Neuronal stem cell (in vitro differentiated cells): ENCODE results near the gene ZMYND10. TPM values are rescaled to one million over a fixed set of nuclear protein-coding genes. Genes with fewer than 3 reads are reported as not detected.
A peak's percentile ranks its signal among the peaks of the same experiment; 100 is the strongest.

Experiments
- DNase-seq: peaks from one replicate; pipeline ENCODE4 v3.0.0-alpha.2; 2013; ENCODE audit warnings: low spot score
- H2AFZ ChIP-seq: one replicate; pipeline ENCODE4 v1.6.1; 2013; ENCODE audit warnings: mild to moderate bottlenecking, low read length, inconsistent platforms
- H2AK5ac ChIP-seq: 2 replicates; pipeline ENCODE4 v1.6.1; 2013; ENCODE audit warnings: low read depth, mild to moderate bottlenecking, inconsistent platforms, low read length, moderate library complexity, mixed read lengths
- H2BK120ac ChIP-seq: 2 replicates; pipeline ENCODE4 v1.6.1; 2013; ENCODE audit warnings: low read depth, mild to moderate bottlenecking, inconsistent platforms, low read length, moderate library complexity, mixed read lengths
- H2BK12ac ChIP-seq: one replicate; pipeline ENCODE4 v1.6.1; 2013; ENCODE audit warnings: low read length, inconsistent platforms
- H2BK15ac ChIP-seq: 2 replicates; pipeline ENCODE4 v1.6.1; 2013; ENCODE audit warnings: mild to moderate bottlenecking, low read length, inconsistent platforms, mixed read lengths
- H2BK5ac ChIP-seq: one replicate; pipeline ENCODE4 v1.6.1; 2013; ENCODE audit warnings: inconsistent platforms, mild to moderate bottlenecking, low read length, moderate library complexity
- H3K14ac ChIP-seq: one replicate; pipeline ENCODE4 v1.6.1; 2013; ENCODE audit warnings: low read length, inconsistent platforms
- H3K18ac ChIP-seq: 2 replicates; pipeline ENCODE4 v1.6.1; 2013; ENCODE audit warnings: low read length, inconsistent platforms
- H3K23ac ChIP-seq: 2 replicates; pipeline ENCODE4 v1.6.1; 2013; ENCODE audit warnings: low read depth, mild to moderate bottlenecking, mixed read lengths, low read length, inconsistent platforms; ENCODE audit not compliant: poor library complexity
- H3K27ac ChIP-seq: replicated peaks from 3 replicates; pipeline ENCODE4 v1.5.1; 2013; ENCODE audit warnings: low read length, inconsistent platforms
- H3K27me3 ChIP-seq, 3 experiments: 2 replicates each; pipeline ENCODE4 v1.6.1; 2013; ENCODE audit warnings: low read length in 3 of 3, mild to moderate bottlenecking in 2 of 3, inconsistent platforms in 1 of 3, low read depth in 1 of 3, mixed read lengths in 1 of 3, moderate library complexity in 1 of 3; ENCODE audit not compliant: control insufficient read depth in 3 of 3, insufficient read depth in 3 of 3
- H3K36me3 ChIP-seq, 2 donors: replicated peaks in 1 of 2; 2 replicates each; pipeline ENCODE4 v1.6.1; 2013; ENCODE audit warnings: low read length in 2 of 2; ENCODE audit not compliant: control insufficient read depth in 2 of 2, insufficient read depth in 2 of 2
- H3K4ac ChIP-seq: 2 replicates; pipeline ENCODE4 v1.6.1; 2013; ENCODE audit warnings: inconsistent platforms, mild to moderate bottlenecking, low read length, moderate library complexity
- H3K4me1 ChIP-seq, 2 donors: 1 replicate in 1 of 2; 2 replicates in 1 of 2; pipeline ENCODE4 v1.6.1; 2013; ENCODE audit warnings: low read length in 2 of 2, low read depth in 1 of 2; ENCODE audit not compliant: control insufficient read depth in 2 of 2, insufficient read depth in 1 of 2
- H3K4me2 ChIP-seq: one replicate; pipeline ENCODE4 v1.6.1; 2013; ENCODE audit warnings: mild to moderate bottlenecking, low read length, inconsistent platforms; ENCODE audit not compliant: insufficient read depth, poor library complexity, severe bottlenecking
- H3K4me3 ChIP-seq, 2 donors: 2 replicates each; pipeline ENCODE4 v1.5.1; 2013; ENCODE audit warnings: low read length in 2 of 2, mild to moderate bottlenecking in 2 of 2, inconsistent platforms in 1 of 2, moderate library complexity in 1 of 2
- H3K79me1 ChIP-seq: one replicate; pipeline ENCODE4 v1.6.1; 2013; ENCODE audit warnings: low read depth, mild to moderate bottlenecking, inconsistent platforms, low read length, moderate library complexity
- H3K9ac ChIP-seq: one replicate; pipeline ENCODE4 v1.6.1; 2013; ENCODE audit warnings: mild to moderate bottlenecking, low read depth, low read length, inconsistent platforms; ENCODE audit not compliant: poor library complexity
- H3K9me3 ChIP-seq, 2 donors: replicated peaks in 1 of 2; 2 replicates each; pipeline versions ENCODE3 to v1.6.1; 2013; ENCODE audit warnings: low read length in 2 of 2, mild to moderate bottlenecking in 2 of 2, inconsistent platforms in 1 of 2, low read depth in 1 of 2, mixed read lengths in 1 of 2, moderate library complexity in 1 of 2; ENCODE audit not compliant: control insufficient read depth in 2 of 2, insufficient read depth in 1 of 2
- H4K8ac ChIP-seq: one replicate; pipeline ENCODE4 v1.6.1; 2013; ENCODE audit warnings: low read depth, mild to moderate bottlenecking, inconsistent platforms, low read length, moderate library complexity
- H4K91ac ChIP-seq: one replicate; pipeline ENCODE4 v1.6.1; 2013; ENCODE audit warnings: low read length, low read depth, mild to moderate bottlenecking, inconsistent platforms; ENCODE audit not compliant: poor library complexity
- WGBS, 2 donors: extraction: QIAGEN DNeasy Blood & Tissue Kit; methylation state at CpG; one replicate each; pipeline ENCODE4 v1.1.7; 2013; ENCODE audit warnings: missing lambda C conversion rate in 2 of 2, mixed read lengths in 1 of 2; ENCODE audit not compliant: insufficient read length in 2 of 2, insufficient replicate concordance in 1 of 2; ENCODE audit errors: extremely low coverage in 2 of 2; 5-methylcytosine and 5-hydroxymethylcytosine counted together
- polyA plus RNA-seq, 2 experiments: library from polyadenylated mRNA; stranded (reverse); fragments of 200-250 nt; gene quantifications; one replicate each; pipeline ENCODE4 v1.2.3, GENCODE V29; 2013

Gene ZMYND10
- polyA plus RNA-seq (2013, experiment 1 of 2), result 2.0 TPM
- 1.6 TPM for polyA plus RNA-seq (2013, experiment 2 of 2)

DNA sequence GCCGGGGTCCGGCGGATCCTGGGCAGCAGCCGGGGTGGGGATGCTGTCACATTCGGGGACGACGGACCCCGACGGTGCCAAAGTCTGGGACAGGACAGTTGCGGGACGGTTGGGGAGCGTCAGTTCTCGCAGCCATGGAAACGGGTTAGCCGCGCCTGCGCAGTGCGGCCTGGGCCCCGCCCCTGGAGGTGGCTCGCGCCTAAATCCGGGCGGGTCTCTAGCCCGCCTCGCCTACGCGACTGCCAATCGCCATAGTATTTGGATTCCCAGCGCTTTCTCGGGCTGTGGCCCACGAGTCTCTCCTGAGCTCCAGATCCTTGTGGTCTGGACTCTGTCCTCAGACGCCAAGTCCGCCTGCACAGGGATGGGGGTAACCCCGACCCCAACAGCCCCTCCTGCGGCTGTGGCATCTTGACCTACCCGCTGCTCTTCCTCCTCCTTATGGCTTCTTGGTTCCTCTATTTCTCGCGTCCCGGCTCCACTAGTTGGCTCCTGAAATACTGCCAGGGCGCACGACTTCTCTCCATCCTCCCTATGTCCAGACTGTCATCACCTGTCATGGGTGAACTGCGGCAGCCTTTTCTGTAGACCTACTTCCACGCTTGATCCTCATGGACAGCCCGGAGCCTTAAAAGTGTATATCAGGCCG lies at the start of gene ZMYND10:
TSS of gene ZMYND10 (minus strand) at position 147 of the 649 bp plus-strand sequence. CDS start 153 bp downstream, outside the sequence.
- H2AFZ ChIP-seq, result peak within 1 kb of the TSS; percentile 78
- no peak within 1 kb of the TSS for H4K91ac ChIP-seq
- H2BK5ac ChIP-seq, result peak within 1 kb of the TSS; percentile 21
- no peaks in the 10 kb centered on the region for H3K79me1 ChIP-seq
- no peak within 1 kb of the TSS for H2BK120ac ChIP-seq
- peak within 1 kb of the TSS; percentile 73 for H3K14ac ChIP-seq
- H2BK12ac ChIP-seq, result no peak within 1 kb of the TSS
- no peak within 1 kb of the TSS for H3K9ac ChIP-seq
- peak; percentile 68 for DNase-seq
- no peak within 1 kb of the TSS for H3K27ac ChIP-seq
- H3K4ac ChIP-seq, result no peak within 1 kb of the TSS
- H3K4me3 ChIP-seq, result peak within 1 kb of the TSS; percentile 15 to 73
- peaks cover 7 to 10% of the 10 kb centered on the region in 2 donors for H3K4me1 ChIP-seq
- peak within 1 kb of the TSS; percentile 84 for H3K18ac ChIP-seq
- no peaks in the 10 kb centered on the region for H3K9me3 ChIP-seq
- H2BK15ac ChIP-seq, result peak within 1 kb of the TSS; percentile 15
- peaks cover 13 to 16% of the 10 kb centered on the region in 2 donors for H3K36me3 ChIP-seq
- no peak within 1 kb of the TSS for H4K8ac ChIP-seq
- no peak within 1 kb of the TSS for H2AK5ac ChIP-seq
- no peak within 1 kb of the TSS for H3K23ac ChIP-seq
- peak within 1 kb of the TSS; percentile 96 for H3K4me2 ChIP-seq
- no CpG with 5 or more reads among the region's 45 CpGs for WGBS, 2 donors
- peaks cover 4 to 53% (median 33%) of the 10 kb centered on the region in 3 experiments for H3K27me3 ChIP-seq

GRCh38 chr3:50393061-50393460 lies 47.5 kb upstream of the ZMYND10 start:
- Histone ChIP-seq H3K18ac (no peak overlapping the region), H3K4me1 (peaks cover 3 to 20% of the 10 kb centered on the region in 2 donors), H4K8ac (peak overlapping the region; percentile 49), H3K4me3 (no peak overlapping the region), H2AK5ac (peak overlapping the region; percentile 64), H4K91ac (no peak overlapping the region), H2BK5ac (no peak overlapping the region), H3K79me1 (no peaks in the 10 kb centered on the region), H3K4ac (no peak overlapping the region), H2BK12ac (no peak overlapping the region), H3K4me2 (no peak overlapping the region), H2AFZ (no peak overlapping the region), H3K36me3 (no peaks in the 10 kb centered on the region), H3K23ac (peak overlapping the region; percentile 39), H3K14ac (no peak overlapping the region), H3K27ac (no peak overlapping the region), H3K9me3 (no peaks in the 10 kb centered on the region), H2BK15ac (no peak overlapping the region), H3K27me3 (peaks cover 0 to 71% (median 0%) of the 10 kb centered on the region in 3 experiments), H2BK120ac (no peak overlapping the region), H3K9ac (no peak overlapping the region)
- no peak for DNase-seq
- WGBS, 2 donors, result no CpG with 5 or more reads among the region's 5 CpGs

- no CpG with 5 or more reads among the region's 5 CpGs for WGBS, 2 donors
Observed at GRCh38 chr3:50392101-50392715, 46.7 kb upstream of the ZMYND10 start.

More at GRCh38 chr3:50392101-50392715, 46.7 kb upstream of the ZMYND10 start:
- Histone ChIP-seq H3K4me3 (peak overlapping the region in 1 of 2 donors; percentile 51), H2AFZ (no peak overlapping the region), H2BK5ac (no peak overlapping the region), H3K18ac (peak overlapping the region; percentile 33), H2BK12ac (no peak overlapping the region), H3K14ac (no peak overlapping the region), H2BK15ac (no peak overlapping the region), H4K8ac (no peak overlapping the region), H3K4ac (no peak overlapping the region), H3K23ac (peak overlapping the region; percentile 75), H2BK120ac (no peak overlapping the region), H3K27ac (no peak overlapping the region), H3K4me2 (no peak overlapping the region), H3K9ac (peak overlapping the region; percentile 50), H3K4me1 (peaks cover 3 to 15% of the 10 kb centered on the region in 2 donors), H3K27me3 (peaks cover 0 to 76% (median 0%) of the 10 kb centered on the region in 3 experiments), H3K36me3 (no peaks in the 10 kb centered on the region), H3K9me3 (no peaks in the 10 kb centered on the region), H2AK5ac (peak overlapping the region; percentile 44), H3K79me1 (no peaks in the 10 kb centered on the region), H4K91ac (no peak overlapping the region)
- no peak for DNase-seq
